GM21576 (cell line): Measurements from ENCODE around the gene PKDCC.
"Not testable (repeated sequence)": the region's sequence is repeated elsewhere in the genome, so short reads cannot be mapped to it uniquely, and the experiment has no call there.

Experiments used
- ATAC-seq: cut with Tn5 transposase; IDR thresholded peaks from one replicate; pipeline ENCODE4 v1.9.1; 2021; ENCODE audit warnings: mild to moderate bottlenecking, moderate library complexity; ENCODE audit not compliant: unreplicated experiment

Gene PKDCC

DNA sequence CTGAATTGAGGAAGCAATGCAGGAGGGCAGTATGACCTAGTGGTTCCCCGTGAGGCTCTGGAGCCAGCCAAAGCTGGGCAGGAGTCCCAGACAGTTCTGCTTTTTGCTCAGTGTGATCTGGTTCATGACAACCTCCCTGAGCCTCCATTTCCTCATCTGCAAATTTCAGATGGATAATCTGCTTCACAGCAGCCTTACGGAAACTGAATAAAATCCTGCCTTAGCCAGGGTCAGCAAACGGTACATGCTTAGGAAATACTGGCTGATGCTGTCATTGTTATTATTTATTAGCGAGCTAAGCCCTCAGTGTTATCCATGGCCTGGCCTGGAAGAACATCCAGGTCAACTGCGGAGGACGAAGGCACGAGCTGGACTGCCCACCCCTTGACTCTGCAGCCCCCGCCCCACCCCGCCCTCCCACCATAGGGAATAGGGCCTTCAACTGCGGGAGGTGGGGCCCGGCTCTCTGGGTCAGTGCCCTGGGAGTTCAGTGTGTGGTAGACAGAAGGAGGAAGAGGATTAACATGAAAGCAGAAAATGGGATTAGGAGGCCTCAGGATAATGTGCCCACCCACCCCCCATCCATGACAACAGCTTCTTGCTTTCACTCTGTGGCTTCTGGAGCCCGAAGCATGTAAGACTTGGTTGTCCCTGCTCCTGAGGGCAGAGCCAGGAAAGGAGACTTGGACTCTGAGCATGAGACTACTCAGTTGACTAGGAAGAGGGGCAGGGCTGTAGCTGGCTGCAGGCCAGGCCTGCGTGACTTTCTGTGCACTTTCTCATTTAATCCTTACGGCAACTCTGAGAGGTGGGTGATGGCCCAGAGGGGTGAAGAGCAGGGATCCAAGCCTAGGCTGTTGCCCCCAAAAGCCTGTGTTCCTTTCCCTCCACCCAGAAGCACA lies 13.1 kb downstream of the PKDCC start:
- ATAC-seq = no peak

DNA sequence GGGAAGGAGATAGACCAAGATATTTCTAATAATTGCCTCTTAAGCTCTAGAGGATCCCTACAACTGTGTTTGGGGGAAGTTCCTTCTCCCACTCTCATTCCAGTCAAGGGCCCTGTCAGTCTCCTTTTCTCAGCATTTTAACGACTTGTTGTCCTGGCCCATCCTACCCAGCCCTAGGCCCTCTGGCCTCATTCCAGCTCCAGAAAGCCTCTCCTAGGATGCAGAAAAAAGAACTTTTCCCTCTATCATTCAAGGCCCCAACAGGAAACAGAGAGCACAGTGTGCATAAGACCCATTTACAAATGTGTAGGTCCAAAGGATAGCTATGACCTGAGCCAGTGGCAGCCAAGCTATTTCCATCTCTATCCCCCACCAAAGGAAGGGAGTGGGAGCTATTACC lies 14.0 kb downstream of the PKDCC start:
- no peak for ATAC-seq

DNA sequence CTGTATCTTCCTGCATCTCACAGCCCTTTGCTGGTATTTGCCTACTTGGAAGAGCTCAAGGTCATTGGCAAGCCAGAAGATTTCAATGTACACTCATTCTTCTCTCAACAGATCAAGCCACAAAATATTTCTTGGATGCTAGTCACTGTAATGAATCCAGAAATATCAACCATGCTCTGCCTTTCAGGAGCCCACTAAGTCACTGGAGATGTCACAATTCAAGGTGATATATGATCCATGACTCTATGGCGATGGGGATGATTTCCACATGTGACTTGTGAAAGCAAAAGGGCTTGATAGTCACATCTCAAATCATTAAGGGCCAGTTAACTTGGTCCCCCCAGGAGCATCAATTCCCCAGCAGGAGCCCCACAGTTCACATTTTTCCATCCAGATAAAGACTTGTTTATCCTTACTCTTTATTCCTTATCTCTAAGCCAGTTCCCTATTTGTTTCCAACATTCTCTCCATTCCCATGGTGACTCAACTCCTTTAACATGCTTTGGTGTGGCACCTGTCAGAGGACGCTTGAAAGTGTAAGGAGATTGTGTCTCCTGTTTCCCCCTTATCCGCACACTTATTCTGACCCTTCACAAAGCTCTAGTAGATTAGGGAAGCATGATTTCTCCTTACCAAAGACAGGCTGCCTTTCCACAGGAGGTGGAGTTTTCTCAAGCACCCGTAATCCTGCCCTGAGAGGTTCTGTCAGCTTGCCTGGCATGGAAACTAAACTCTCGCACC lies 15.8 kb downstream of the PKDCC start:
- no peak for ATAC-seq

DNA sequence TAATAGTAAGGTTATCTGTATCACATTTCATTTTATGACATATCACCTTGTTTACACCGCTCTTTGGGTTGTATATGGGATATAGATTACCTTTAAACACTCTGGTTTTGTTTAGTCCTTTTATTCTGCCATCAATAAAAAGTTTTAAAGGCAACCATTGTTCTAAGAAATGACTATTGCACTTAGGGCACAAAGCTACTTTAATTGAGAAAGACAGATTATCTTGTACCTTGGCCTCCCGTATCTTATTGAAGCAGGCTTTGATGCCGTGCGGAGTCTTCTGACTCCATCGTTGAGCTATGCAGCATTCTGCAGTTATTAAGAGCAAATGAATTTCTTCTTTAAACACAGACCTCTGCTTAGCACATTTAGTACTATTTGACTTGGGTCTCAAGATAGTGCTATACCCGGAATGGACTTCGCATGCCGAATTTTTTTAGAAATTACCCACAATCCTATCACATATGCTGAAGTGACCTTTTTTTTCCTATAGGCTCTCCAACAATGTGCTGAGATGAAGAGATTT lies 16.7 kb downstream of the PKDCC start:
- ATAC-seq = no peak

DNA sequence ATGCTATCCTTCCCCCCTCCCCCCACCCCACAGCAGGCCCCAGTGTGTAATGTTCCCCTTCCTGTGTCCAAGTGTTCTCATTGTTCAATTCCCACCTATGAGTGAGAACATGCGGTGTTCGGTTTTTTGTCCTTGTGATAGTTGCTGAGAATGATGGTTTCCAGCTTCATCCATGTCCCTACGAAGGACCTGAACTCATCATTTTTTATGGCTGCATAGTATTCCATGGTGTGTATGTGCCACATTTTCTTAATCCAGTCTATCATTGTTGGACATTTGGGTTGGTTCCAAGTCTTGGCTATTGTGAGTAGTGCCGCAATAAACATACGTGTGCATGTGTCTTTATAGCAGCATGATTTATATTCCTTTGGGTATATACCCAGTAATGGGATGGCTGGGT lies 17.9 kb downstream of the PKDCC start:
- ATAC-seq = not testable (repeated sequence)

DNA sequence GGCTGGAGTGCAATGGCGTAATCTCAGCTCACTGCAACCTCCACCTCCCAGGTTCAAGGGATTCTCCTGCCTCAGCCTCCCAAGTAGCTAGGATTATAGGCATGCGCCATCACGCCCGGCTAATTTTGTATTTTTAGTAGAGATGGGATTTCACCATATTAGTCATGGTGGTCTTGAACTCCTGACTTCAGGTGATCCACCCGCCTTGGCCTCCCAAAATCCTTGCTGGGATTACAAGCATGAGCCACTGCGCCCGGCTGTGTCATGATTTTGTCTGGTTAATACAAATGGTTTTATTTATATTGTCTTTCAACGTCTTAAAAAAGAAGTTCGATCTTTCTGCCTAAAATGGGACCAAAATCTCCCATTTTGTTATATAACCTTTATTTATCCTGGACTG lies 19.2 kb downstream of the PKDCC start:
- not testable (repeated sequence) for ATAC-seq

DNA sequence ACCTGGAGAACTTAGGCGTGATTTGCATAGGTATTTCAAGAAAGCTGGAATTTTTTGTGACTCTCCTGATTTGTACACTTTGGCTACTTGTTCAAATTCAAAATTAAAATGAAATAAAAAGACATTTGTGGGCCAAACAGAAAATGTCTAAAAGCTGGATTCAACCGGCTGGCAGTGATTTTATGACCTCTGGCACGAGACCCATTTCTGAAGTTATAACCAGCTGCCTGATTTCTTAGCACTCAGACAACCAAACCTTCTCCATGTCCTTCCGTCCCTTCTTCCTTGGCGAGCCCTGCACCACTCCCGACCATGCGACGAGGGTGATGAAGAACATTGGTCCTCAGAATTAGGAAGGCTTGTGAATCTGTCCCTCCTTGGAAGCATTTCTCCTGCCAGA lies 19.7 kb downstream of the PKDCC start:
- ATAC-seq = no peak

DNA sequence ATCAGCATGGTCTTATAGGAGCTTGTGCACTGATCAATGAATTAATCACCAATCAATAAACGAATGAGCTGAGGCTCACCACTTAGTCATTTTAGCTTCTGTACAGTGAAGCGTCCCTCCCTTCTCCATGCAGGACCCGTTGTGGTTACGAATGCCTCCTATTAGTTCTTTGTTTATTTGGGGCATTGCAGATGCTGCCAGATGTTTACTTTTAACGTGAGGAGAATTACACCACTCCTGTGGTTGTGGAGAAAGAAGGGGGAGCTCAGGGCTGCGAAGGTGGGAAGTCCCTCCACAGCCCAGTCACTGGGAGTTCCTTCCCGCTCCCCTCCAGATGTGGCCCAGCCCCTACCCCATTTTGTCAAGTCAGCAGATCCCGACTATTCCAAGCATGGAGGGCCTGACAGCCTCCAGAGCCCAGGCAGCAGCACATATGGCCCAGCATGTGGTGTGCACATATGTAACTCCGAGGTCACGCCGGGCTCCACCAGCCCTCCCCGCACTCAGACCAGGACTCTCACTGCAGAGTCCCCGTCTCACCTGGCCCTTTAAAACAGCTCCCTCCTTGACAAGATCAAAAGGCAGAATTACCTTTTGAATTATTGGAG lies 20.9 kb downstream of the PKDCC start:
- ATAC-seq = no peak

DNA sequence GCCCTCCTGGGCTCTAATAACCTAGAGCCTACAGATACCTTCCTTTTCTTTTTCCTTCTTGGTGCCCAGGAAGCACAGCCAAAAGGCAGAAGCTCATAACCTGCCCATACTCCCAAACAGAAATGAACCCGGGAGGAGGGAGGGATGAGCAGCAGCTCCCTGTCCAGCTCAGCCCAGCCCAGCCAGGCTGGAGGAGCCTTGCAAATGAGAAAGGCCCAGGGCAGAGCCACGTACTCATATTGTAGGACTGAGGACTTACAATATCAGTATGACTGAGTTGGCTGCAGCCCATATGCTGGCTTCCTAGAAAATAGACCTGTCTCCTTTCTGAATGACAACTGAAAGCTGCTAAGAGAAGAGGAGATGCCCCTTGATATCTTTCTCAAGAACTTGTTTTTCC lies 21.7 kb downstream of the PKDCC start:
- no peak for ATAC-seq

DNA sequence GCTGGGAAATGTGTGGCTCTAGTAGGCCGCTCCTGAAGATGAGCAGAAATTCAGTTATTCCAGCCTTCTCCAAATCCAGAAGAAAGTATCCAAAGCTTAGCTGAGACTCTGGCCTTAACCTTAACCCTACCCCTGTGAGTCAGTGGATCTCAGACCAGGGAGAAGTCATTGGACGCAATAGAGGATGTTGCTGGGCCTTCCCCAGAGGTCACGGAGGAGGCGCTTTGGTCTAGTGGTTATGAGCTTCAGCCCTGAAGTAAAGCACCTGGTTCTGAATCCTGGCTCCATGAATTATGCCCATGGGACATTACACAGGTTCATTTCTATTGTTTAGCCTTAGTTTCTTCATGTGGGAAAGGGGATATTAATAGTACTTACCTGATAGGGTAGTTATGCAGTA lies 24.0 kb downstream of the PKDCC start:
- no peak for ATAC-seq

DNA sequence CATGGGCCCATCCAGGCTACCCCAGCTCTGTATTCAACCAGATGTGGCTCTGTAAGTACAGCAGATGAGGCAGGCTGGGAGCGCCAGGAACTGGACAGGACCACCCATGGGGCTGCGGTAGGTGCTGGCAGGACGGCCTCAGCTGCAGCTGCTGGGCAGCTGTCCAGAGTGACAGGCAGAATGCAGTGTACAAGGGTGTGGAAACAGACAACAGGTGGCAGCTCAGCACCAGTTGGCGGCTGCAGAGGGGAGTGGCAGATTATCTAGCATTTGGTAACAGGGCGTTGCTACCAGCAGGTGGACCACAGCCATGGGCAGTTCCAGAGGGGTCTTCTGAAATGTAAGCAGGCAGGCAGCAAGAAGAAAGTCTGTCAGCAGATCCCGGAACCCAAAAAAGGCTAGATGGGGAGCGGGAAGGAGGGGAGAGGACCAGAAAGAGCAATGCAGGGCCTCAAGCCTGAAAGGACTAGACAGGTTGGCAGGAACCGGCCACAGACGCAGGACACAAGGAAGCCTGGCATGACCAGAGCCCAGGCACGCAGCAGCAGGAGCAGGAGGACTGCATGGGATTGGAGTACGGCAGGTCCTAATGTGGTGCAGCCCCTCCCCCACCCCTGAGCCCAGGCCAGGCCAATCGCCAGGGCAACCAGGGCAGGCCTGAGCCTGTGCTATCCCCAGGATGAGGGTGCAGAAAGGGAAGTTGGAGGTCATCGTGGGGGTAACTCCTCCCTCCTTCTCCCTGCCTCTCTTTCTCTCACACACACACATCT lies 24.7 kb downstream of the PKDCC start:
- ATAC-seq = no peak

DNA sequence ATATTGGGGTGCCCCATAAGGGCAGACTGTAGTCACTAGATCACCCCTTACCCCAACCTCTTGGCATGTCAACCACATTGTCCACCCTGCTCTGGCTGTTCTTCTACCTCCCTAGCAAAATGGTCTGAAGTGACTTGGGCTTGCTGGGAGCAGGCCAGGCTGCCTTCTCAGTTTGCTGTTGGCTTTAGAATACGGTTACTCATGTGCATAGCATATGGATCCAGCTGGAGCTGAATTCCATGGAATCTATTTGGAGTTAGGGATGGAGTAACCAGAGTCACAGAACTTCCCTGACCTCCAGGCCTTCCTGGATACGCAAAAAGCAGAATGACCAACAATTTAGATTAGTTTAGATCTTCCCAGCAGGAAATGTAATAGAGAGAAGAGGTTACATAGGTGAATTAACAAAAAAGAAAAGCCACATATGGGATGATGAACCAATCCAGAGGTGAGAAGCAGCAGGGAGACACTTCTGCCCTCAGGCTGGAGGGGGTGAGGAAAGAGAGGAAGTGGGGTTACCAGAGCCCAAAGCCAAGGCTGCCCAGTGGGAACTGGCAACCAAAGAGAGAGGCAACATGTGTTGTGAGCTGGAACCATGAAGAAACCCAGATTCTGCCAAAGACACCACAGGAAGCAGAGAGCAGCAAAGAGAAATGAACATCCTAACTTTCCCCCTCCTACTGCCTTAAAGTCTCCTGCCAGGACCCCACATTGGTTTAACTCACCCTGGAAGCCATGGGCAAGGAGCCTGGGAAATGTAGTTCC lies 26.1 kb downstream of the PKDCC start:
- ATAC-seq = no peak

DNA sequence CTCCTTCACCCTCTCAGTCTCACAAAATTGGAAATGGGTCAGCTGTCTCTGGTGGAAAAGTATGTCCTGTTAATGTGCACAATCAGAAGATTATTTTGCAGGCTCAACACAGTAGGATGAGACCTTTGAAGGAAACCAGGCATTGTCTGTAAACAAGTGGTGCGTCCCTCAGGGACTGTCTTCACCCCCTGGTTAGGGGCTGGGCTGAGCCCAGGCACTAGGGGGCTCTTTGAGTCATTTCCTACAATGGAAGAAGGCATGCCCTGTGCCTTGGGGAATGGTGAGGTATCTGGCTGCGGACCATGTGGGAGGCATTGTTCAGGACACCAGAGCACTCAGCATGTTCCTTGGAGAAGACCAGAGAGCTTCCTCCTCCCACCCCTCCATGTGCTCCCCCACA lies 26.8 kb downstream of the PKDCC start:
- ATAC-seq = no peak

DNA sequence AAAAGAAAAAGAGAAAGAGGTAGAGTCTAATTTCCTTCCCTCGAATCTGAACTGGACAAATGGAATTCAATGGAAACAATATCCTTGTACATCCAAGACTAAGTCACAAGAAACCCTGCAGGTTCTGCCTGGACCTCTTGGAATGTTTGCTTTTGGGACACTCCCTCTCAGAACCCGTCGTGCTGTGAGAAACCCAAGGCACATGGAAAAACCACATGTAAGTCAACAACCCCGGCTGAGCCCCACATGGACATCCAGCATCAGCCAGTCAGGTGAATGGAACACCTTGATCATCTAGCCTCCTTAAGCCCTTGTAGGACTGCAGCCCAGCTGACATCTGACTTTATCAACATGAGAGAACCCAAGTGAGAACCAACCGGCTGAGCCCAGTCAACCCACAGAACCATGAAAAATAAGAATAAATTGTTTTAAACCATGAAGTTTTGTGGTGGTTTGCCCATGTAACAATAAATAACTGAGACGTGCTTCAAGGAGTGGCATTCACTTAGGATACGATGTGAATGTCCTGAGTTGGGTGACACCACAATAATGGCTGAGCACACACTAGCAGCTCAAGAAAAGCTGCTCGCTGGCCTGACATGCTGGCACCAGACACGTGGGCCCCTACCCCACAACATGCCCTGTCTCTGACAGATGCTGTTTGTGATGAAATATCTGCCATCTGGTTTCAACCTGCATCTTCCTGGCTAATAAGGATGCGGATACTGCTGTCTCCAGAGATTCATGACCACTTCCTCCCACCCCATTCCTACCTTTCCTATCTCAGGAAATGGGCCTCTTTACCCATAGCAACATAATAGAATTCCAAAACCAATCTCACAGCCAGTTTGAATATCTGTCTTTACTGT lies 28.8 kb downstream of the PKDCC start:
- no peak for ATAC-seq

DNA sequence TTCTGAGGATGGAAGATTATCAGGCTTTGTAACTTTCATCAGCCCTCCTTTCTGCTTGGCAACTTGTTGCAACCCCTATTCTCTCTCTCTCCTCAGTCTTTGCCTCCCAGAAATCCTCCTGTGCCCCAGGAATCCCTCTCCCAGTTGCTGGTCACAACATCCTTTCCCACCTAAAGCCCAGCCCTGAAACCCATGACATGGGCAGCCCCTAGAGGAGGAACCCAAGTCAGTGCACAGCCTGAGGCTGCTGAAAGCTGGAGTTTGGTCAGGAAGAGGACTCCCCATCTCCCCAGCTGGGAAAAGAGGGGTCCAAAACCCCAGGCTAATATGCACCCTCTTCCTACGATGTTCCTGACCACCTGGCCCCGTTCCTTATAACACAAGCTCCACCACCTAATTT lies 29.5 kb downstream of the PKDCC start:
- ATAC-seq = no peak

DNA sequence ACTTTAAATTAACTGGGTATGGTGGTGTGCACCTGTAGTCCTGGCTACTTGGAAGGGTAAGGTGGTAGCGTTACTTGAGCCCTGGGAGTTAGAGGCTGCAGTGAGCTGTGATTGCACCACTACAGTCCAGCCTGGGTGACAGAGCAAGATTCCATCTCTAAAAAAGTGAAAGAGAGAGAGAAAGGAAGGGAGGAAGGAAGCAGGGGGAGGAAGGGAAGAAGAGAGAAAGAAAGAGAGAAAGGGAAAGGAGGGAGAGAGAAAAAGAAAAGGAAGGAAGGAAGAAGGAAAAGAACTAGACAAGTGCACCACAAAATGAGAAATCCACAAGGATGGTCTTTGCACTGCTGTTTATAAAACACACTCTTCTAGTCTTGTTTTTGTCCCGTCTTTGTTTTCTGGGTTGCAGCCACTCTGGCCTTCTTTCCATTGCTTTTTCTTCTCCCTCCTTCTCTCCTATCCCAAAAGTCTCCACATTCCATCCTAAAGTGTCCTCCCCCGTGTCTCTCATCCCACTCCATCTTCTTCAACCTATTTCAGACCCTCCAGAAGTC lies 32.0 kb downstream of the PKDCC start:
- no peak for ATAC-seq

DNA sequence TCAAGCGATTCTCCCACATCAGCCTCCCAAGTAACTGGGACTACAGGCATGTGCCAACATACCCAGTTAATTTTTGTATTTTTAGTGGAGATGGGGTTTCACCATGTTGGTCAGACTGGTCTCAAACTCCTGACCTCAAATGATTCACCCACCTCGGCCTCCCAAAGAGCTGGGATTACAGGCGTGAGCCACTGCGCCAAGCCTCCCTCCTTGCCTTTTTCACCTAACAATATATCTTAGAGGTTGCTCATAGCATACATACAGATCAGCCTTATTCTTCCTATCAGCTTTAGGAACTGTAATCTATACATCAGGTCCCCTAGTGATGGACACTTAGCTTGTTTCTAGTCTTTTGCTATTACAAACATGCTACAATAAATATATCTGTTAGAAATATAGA lies 33.3 kb downstream of the PKDCC start:
- not testable (repeated sequence) for ATAC-seq

DNA sequence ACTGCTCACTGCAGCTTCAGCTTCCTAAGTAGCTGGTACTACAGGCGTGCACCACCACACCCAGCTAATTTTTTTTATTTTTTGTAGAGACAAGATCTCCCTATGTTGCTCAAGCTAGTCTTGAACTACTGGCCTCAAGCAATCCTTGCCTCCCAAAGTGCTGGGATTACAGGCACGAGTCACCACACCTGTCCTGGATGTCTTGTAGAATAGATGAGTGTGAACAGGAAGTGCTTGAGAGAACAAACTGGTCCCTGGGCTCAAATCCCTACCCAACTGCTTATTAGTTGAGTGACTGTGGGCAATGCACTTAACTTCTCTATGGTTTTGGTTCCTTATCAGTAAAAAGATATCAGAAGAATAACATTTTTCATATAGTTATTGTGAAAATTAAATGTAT lies 34.2 kb downstream of the PKDCC start:
- no peak for ATAC-seq

DNA sequence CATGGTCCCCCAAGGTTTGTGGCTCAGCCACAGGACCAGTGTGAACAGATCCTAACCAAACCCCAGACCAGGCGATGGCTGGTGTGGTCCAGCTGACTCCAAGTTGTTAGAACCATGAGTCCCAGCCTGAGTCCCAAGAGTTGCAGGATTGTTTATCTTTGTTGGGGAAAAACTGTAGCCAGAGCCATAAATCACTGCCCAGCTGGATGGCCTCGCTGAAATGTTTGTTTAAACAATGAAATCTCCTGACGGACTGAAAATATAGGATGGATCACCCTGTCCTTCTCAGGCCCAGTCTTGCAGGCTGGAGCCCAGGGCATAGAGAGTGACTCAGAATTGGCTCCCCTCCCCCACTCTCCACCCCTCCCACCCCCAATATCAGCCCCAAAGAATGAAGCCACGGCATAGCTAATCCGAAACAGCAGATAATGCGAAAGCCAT lies 36.4 kb downstream of the PKDCC start:
- ATAC-seq = no peak
